Large intestine (tissue), 3 donors: ENCODE results near the gene UST. TPM values are rescaled to one million over a fixed set of nuclear protein-coding genes. Genes with fewer than 3 reads are reported as not detected.

ENCODE experiments used
- DNase-seq, 2 donors: peaks; one replicate each; pipeline versions ENCODE4 v3.0.0 to v3.0.0-alpha.2; 2013
- H3K27ac ChIP-seq: one replicate; pipeline ENCODE4 v1.5.1; 2013; ENCODE audit warnings: low read length
- H3K27me3 ChIP-seq: 2 replicates; pipeline ENCODE4 v1.6.1; 2013; ENCODE audit warnings: low read length; ENCODE audit not compliant: control insufficient read depth, insufficient read depth
- H3K36me3 ChIP-seq: 2 replicates; pipeline ENCODE4 v1.6.1; 2013; ENCODE audit warnings: low read length; ENCODE audit not compliant: control insufficient read depth, insufficient read depth
- H3K4me1 ChIP-seq: one replicate; pipeline ENCODE4 v1.6.1; 2013; ENCODE audit warnings: low read length; ENCODE audit not compliant: control insufficient read depth, insufficient read depth
- H3K4me3 ChIP-seq: one replicate; pipeline ENCODE4 v1.5.1; 2013; ENCODE audit warnings: low read length
- H3K9me3 ChIP-seq: one replicate; pipeline ENCODE4 v1.6.1; 2013; ENCODE audit warnings: mild to moderate bottlenecking, low read depth, low read length, moderate library complexity; ENCODE audit not compliant: control insufficient read depth
- WGBS: methylation state at CpG from one replicate; pipeline ENCODE4 v1.1.5; 2013; ENCODE audit warnings: low lambda C conversion rate; ENCODE audit not compliant: insufficient coverage; 5-methylcytosine and 5-hydroxymethylcytosine counted together
- polyA plus RNA-seq: library from polyadenylated mRNA; unstranded; fragments of 120-200 nt; gene quantifications from one replicate; pipeline ENCODE4 v1.2.1, GENCODE V29; 2013

The UST gene
- polyA plus RNA-seq, 1 donor, result 2.9 TPM

- Histone ChIP-seq H3K36me3 (no peaks in the 10 kb centered on the region), H3K27me3 (no peaks in the 10 kb centered on the region), H3K9me3 (no peaks in the 10 kb centered on the region), H3K4me1 (no peaks in the 10 kb centered on the region), H3K27ac (no peak overlapping the region), H3K4me3 (no peak overlapping the region)
- 100% methylated on average over 1 of the region's 2 CpGs for WGBS
- DNase-seq, result no peak
Measured at GRCh38 chr6:149049230-149049629, 302.4 kb downstream of the UST start.

GRCh38 chr6:149050160-149050559, 303.3 kb downstream of the UST start:
- no peaks in the 10 kb centered on the region for H3K4me1 ChIP-seq
- DNase-seq, result no peak
- no peaks in the 10 kb centered on the region for H3K27me3 ChIP-seq
- H3K36me3 ChIP-seq, result no peaks in the 10 kb centered on the region
- no CpG with 5 or more reads among the region's 1 CpG for WGBS
- no peak overlapping the region for H3K27ac ChIP-seq
- H3K4me3 ChIP-seq, result no peak overlapping the region
- no peaks in the 10 kb centered on the region for H3K9me3 ChIP-seq

GRCh38 chr6:149052350-149053106, 305.7 kb downstream of the UST start:
- no peak overlapping the region for H3K27ac ChIP-seq
- no peak for DNase-seq
- H3K4me1 ChIP-seq, result peaks cover 5% of the 10 kb centered on the region
- H3K36me3 ChIP-seq, result no peaks in the 10 kb centered on the region
- no peaks in the 10 kb centered on the region for H3K27me3 ChIP-seq
- H3K4me3 ChIP-seq, result no peak overlapping the region
- WGBS, result 100% methylated on average over 2 of the region's 6 CpGs
- no peaks in the 10 kb centered on the region for H3K9me3 ChIP-seq

- Histone ChIP-seq H3K36me3 (no peaks in the 10 kb centered on the region), H3K9me3 (no peaks in the 10 kb centered on the region), H3K27me3 (no peaks in the 10 kb centered on the region), H3K4me1 (peaks cover 5% of the 10 kb centered on the region), H3K27ac (no peak overlapping the region), H3K4me3 (no peak overlapping the region)
- no CpG with 5 or more reads among the region's 4 CpGs for WGBS
- DNase-seq, result no peak
Measured at GRCh38 chr6:149053848-149054558, 307.2 kb downstream of the UST start.

- no peak overlapping the region for H3K27ac ChIP-seq
- WGBS, result 10% methylated on average over 2 of the region's 8 CpGs
- no peaks in the 10 kb centered on the region for H3K36me3 ChIP-seq
- peaks cover 5% of the 10 kb centered on the region for H3K4me1 ChIP-seq
- DNase-seq, result peak in 1 of 2 donors; percentile 39
- H3K9me3 ChIP-seq, result no peaks in the 10 kb centered on the region
- no peak overlapping the region for H3K4me3 ChIP-seq
- no peaks in the 10 kb centered on the region for H3K27me3 ChIP-seq
Measured at GRCh38 chr6:149054559-149055194, 307.8 kb downstream of the UST start.

- Histone ChIP-seq H3K36me3 (no peaks in the 10 kb centered on the region), H3K27me3 (no peaks in the 10 kb centered on the region), H3K27ac (no peak overlapping the region), H3K4me3 (no peak overlapping the region), H3K9me3 (no peaks in the 10 kb centered on the region), H3K4me1 (peaks cover 8% of the 10 kb centered on the region)
- 45% methylated on average over 4 of the region's 5 CpGs for WGBS
- DNase-seq, result no peak
Measured at GRCh38 chr6:149055195-149055899, 308.5 kb downstream of the UST start.

GRCh38 chr6:149056777-149057463, 310.1 kb downstream of the UST start:
- Histone ChIP-seq H3K27ac (no peak overlapping the region), H3K4me1 (peaks cover 21% of the 10 kb centered on the region), H3K4me3 (no peak overlapping the region), H3K27me3 (no peaks in the 10 kb centered on the region), H3K9me3 (no peaks in the 10 kb centered on the region), H3K36me3 (no peaks in the 10 kb centered on the region)
- DNase-seq, result no peak
- 64% methylated on average over 3 of the region's 4 CpGs for WGBS

- H3K9me3 ChIP-seq, result no peaks in the 10 kb centered on the region
- H3K4me1 ChIP-seq, result peaks cover 21% of the 10 kb centered on the region
- no peaks in the 10 kb centered on the region for H3K27me3 ChIP-seq
- no peak overlapping the region for H3K4me3 ChIP-seq
- no CpG with 5 or more reads among the region's 1 CpG for WGBS
- H3K27ac ChIP-seq, result no peak overlapping the region
- peak in 1 of 2 donors; percentile 37 for DNase-seq
- H3K36me3 ChIP-seq, result no peaks in the 10 kb centered on the region
Measured at GRCh38 chr6:149057464-149057840, 310.6 kb downstream of the UST start.

- no peak for DNase-seq
- Histone ChIP-seq H3K9me3 (no peaks in the 10 kb centered on the region), H3K27me3 (no peaks in the 10 kb centered on the region), H3K4me1 (peaks cover 21% of the 10 kb centered on the region), H3K27ac (no peak overlapping the region), H3K36me3 (no peaks in the 10 kb centered on the region), H3K4me3 (no peak overlapping the region)
- WGBS, result 67% methylated on average over 1 of the region's 7 CpGs
Measured at GRCh38 chr6:149059557-149059956, 312.7 kb downstream of the UST start.
